GF-D8 (cell line): ENCODE results near the gene SMIM34.
"Not testable (repeated sequence)": the region's sequence is repeated elsewhere in the genome, so short reads cannot be mapped to it uniquely, and the experiment has no call there.

Experiments
- DNase-seq: peaks from one replicate; lab custom pipeline; 2025; lab: John Stamatoyannopoulos, UW

The SMIM34 gene

GRCh38 chr21:34374462-34374861, 49.3 kb downstream of the SMIM34 start:
- not testable (repeated sequence) for DNase-seq

DNA sequence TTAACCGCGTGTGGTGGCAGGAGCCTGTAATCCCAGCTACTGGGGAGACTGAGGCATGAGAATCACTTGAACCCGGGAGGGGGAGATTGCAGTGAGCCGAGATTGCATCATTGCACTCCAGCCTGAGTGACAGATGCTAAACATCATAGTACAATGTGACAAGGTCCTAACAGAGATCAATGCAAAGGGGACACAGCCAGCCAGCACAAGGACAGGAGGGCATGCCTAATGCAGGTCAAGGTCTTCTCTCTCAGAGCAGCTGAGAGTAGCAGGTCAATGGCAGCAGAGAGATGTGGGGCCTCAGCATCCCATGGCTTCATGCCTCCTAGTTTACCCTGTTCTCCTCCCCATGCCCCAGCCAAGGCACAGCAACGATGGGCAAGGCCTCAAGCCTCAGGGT, 51.4 kb downstream of the SMIM34 start:
- no peak for DNase-seq

DNA sequence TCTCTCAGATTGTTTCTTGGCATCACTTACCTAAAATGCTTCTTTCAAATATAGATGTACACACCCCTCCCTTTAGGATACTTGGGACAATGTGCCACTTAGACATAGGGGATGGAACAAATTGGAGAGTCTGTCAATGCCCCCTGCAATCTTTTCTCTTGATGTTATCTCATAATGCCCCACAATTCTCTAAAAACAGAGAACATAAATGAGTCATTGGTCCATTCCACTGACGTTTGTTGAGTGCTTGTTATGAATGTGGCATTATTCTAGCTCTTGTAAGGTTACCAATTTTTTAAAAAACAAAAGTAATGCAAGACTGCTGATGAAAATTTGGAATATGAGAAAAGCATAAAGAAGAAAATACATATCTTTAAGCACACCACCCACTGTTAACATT, 54.0 kb downstream of the SMIM34 start:
- DNase-seq, result no peak
